Measurements from ENCODE around the gene TPPP3.

- no peak for TF ChIP-seq JUND (IDR thresholded peaks at IDR 0.05; ENCODE audit: borderline replicate concordance, low read depth, low read length)
- TF ChIP-seq JUND (tag; IDR thresholded peaks at IDR 0.05; ENCODE audit: borderline replicate concordance, low read depth, low read length), result no peak
- no peak for TF ChIP-seq C11orf30 (IDR thresholded peaks at IDR 0.05; ENCODE audit: low read depth)
- no peak for TF ChIP-seq ZC3H4 (CRISPR knock-in tag; IDR thresholded peaks at IDR 0.05; ENCODE audit: borderline replicate concordance)
- no peak for TF ChIP-seq PCBP1 (IDR thresholded peaks at IDR 0.05; ENCODE audit: low read depth, low read length, poor library complexity, severe bottlenecking)
- no peak for TF ChIP-seq MAFK (IDR thresholded peaks at IDR 0.05; ENCODE audit: low read length)
- no peak for TF ChIP-seq CHD2 (IDR thresholded peaks at IDR 0.05; ENCODE audit: low read depth, low read length)
- no peak; a peak in 1 of 6 replicates for TF ChIP-seq CTCF (IDR thresholded peaks at IDR 0.05 in 2 of 3, conservative IDR thresholded peaks at IDR 0.05 in 1 of 3; ENCODE audit: insufficient read depth in 2 of 3, low read depth in 1 of 3, low read length in 3 of 3)
- TF ChIP-seq HMGN3 (IDR thresholded peaks at IDR 0.05; ENCODE audit: borderline replicate concordance, extremely low read depth, insufficient read length, low read depth, low read length), result no peak
- no peak for TF ChIP-seq SIN3A (IDR thresholded peaks at IDR 0.05; ENCODE audit: borderline replicate concordance in 2 of 2, control insufficient read depth in 1 of 2, low read depth in 2 of 2, low read length in 2 of 2)
- no peak for TF ChIP-seq THAP7 (CRISPR knock-in tag; IDR thresholded peaks at IDR 0.05)
- no peak for TF ChIP-seq ZFP1 (CRISPR knock-in tag; IDR thresholded peaks at IDR 0.05)
- no peak for TF ChIP-seq RBM39 (optimal IDR thresholded peaks at IDR 0.05; ENCODE audit: low read depth, low read length)
Measured at GRCh38 chr16:67425061-67425460, 31.8 kb upstream of the TPPP3 start.

Measured in K562 (cell line).